T-cell (primary cell): ENCODE data around the gene SUPT20HL1. TPM values are rescaled to one million over a fixed set of nuclear protein-coding genes. Genes with fewer than 3 reads are reported as not detected.
"Not testable (repeated sequence)": the region's sequence is repeated elsewhere in the genome, so short reads cannot be mapped to it uniquely, and the experiment has no call there.

Experiments
- ATAC-seq, 4 experiments: fragments of 200-7000 bp in 3 of 4; fragments of 150-1000 bp in 1 of 4; cut with Tn5 transposase; replicated peaks in 1 of 4; 1 replicate in 3 of 4; 2 replicates in 1 of 4; pipeline ENCODE4 v1.10.0; 2021; ENCODE audit warnings: moderate library complexity in 3 of 4, mild to moderate bottlenecking in 2 of 4, moderate number of reproducible peaks in 1 of 4
- CTCF ChIA-PET, 2 donors: fragments of 300-600 bp; sonication (Branson Sonifier 250); formaldehyde crosslinking; loops; one replicate each; lab custom pipeline; 2022; ENCODE audit warnings: antibody characterized with exemption in 2 of 2; lab: Charles Lee
- POLR2A ChIA-PET, 2 donors: fragments of 300-600 bp; sonication (Branson Sonifier 250); formaldehyde crosslinking; loops; one replicate each; lab custom pipeline; 2022; ENCODE audit warnings: antibody characterized with exemption in 2 of 2; lab: Charles Lee
- DNase-seq, 35 experiments: peaks; one replicate each; pipeline versions ENCODE4 v3.0.0 to v3.0.0-alpha.2; 2013 to 2023
- H3K27ac ChIP-seq: one replicate; pipeline ENCODE4 v1.5.1; 2013; ENCODE audit warnings: low read length
- H3K27me3 ChIP-seq, 2 experiments: replicated peaks in 1 of 2; 1 replicate in 1 of 2; 2 replicates in 1 of 2; pipeline versions ENCODE4 v1.6.1 to v1.7.0; 2013; ENCODE audit warnings: low read length in 1 of 2, mixed read lengths in 1 of 2; ENCODE audit not compliant: control insufficient read depth in 2 of 2, insufficient read depth in 2 of 2; ENCODE audit errors: extremely low read depth in 1 of 2
- H3K36me3 ChIP-seq, 2 donors: 1 replicate in 1 of 2; 2 replicates in 1 of 2; pipeline versions ENCODE4 v1.6.1 to v1.7.0; 2013; ENCODE audit warnings: low read length in 1 of 2; ENCODE audit not compliant: control insufficient read depth in 2 of 2, insufficient read depth in 1 of 2; ENCODE audit errors: extremely low read depth in 1 of 2
- H3K4me1 ChIP-seq, 2 experiments: 1 replicate in 1 of 2; 2 replicates in 1 of 2; pipeline versions ENCODE4 v1.6.1 to v1.7.0; 2013; ENCODE audit warnings: low read length in 2 of 2, mixed read lengths in 1 of 2; ENCODE audit not compliant: insufficient read depth in 2 of 2, control insufficient read depth in 1 of 2; ENCODE audit errors: extremely low read depth in 1 of 2
- H3K4me3 ChIP-seq, 2 donors: 1 replicate in 1 of 2; 2 replicates in 1 of 2; pipeline versions ENCODE4 v1.5.1 to v1.7.0; 2013; ENCODE audit warnings: mild to moderate bottlenecking in 2 of 2, low read length in 1 of 2, moderate library complexity in 1 of 2; ENCODE audit not compliant: control insufficient read depth in 1 of 2; ENCODE audit errors: extremely low read depth in 1 of 2
- H3K9me3 ChIP-seq: 2 replicates; pipeline ENCODE4 v1.7.0; 2013
- H3K27ac Mint-ChIP-seq, 2 donors: one replicate each; pipeline ENCODE4 v1.8.0; 2020 to 2021; ENCODE audit warnings: mild to moderate bottlenecking in 2 of 2, mixed read lengths in 2 of 2
- H3K27me3 Mint-ChIP-seq, 2 donors: one replicate each; pipeline ENCODE4 v1.8.0; 2021 to 2022; ENCODE audit warnings: mixed read lengths in 2 of 2
- H3K36me3 Mint-ChIP-seq: one replicate; pipeline ENCODE4 v1.8.0; 2021; ENCODE audit warnings: mixed read lengths
- H3K4me1 Mint-ChIP-seq, 3 donors: one replicate each; pipeline ENCODE4 v1.8.0; 2020 to 2022; ENCODE audit warnings: mixed read lengths in 3 of 3, mild to moderate bottlenecking in 1 of 3
- H3K4me3 Mint-ChIP-seq, 3 donors: one replicate each; pipeline ENCODE4 v1.8.0; 2020 to 2022; ENCODE audit warnings: mild to moderate bottlenecking in 3 of 3, mixed read lengths in 3 of 3, moderate library complexity in 3 of 3
- H3K9me3 Mint-ChIP-seq, 3 donors: one replicate each; pipeline ENCODE4 v1.8.0; 2020 to 2022; ENCODE audit warnings: mixed read lengths in 3 of 3
- WGBS: methylation state at CpG from one replicate; pipeline ENCODE4 v1.1.5; 2013; ENCODE audit warnings: missing lambda C conversion rate; ENCODE audit not compliant: insufficient coverage; 5-methylcytosine and 5-hydroxymethylcytosine counted together
- total RNA-seq, 35 experiments: library from RNA in 6 of 35; stranded (reverse) in 6 of 35; fragments of 120-200 nt in 1 of 35; gene quantifications; one replicate each; pipeline versions ENCODE4 v1.2.1 to v1.2.4 and lab custom pipeline; 2013 to 2026

The SUPT20HL1 gene
- total RNA-seq, 5 donors from 2014 or later (not counting 1 experiment from before 2014, with no cell fraction given) = not detected

DNA sequence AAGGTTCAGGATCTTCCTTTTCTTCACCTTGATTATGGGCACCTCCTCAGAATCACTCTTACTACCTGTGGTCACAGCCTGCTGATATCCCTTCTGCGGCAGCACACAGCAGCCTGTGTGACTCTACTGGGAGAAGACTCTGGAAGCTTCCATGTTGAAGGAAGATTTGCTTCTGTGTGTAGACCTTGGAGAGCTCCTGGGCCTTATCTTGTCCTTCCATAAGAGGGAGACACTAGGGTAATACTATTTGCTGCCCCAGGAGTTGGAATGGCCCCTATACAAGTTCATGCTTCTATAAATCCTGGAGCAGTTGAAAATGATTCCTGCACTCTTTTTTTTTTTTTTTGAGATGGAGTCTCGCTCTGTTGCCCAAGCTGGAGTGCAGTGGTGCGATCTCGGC is 10.2 kb upstream of the SUPT20HL1 start:
- CTCF ChIA-PET = interaction anchor here in 1 of 2 donors (1.0 kb wide), 1 partner anchor 21 kb away, joined by 3 read pairs; no protein-coding TSS in a partner anchor
- Mint-ChIP-seq H3K4me1 (no peaks in the 10 kb centered on the region), H3K36me3 (no peaks in the 10 kb centered on the region), H3K9me3 (no peaks in the 10 kb centered on the region), H3K4me3 (no peak overlapping the region), H3K27me3 (no peaks in the 10 kb centered on the region), H3K27ac (no peak overlapping the region)
- POLR2A ChIA-PET = no interaction called here
- no peaks in the 10 kb centered on the region for H3K4me1 ChIP-seq
- no peak overlapping the region for H3K27ac ChIP-seq
- ATAC-seq (no peak), DNase-seq (no peak)
- no peaks in the 10 kb centered on the region for H3K36me3 ChIP-seq
- H3K4me3 ChIP-seq = no peak overlapping the region
- no peaks in the 10 kb centered on the region for H3K9me3 ChIP-seq
- no CpG with 5 or more reads among the region's 4 CpGs for WGBS
- no peaks in the 10 kb centered on the region for H3K27me3 ChIP-seq

DNA sequence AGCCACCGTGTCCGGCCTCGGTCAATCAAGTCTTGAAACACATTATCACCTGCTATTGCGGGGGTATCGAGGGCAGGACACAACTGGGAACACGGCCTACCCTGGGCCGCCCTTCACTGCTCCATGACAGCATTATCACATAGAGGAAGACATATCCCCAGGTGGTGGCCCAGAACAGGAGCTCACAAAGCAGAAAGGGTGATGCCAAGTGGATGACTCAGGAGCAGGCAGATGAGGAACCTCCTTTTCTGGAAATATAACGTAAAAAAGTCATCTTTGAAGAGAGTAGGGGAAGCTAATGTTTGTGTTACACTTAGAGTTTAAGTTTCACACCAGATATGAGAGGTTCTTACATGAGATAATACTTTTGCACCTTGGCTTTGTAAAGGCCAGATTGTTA is 5.3 kb upstream of the SUPT20HL1 start:
- POLR2A ChIA-PET = interaction anchor here in 1 of 2 donors (0.6 kb wide), 2 partner anchors 15 to 266 kb away, joined by 5 to 6 read pairs; no protein-coding TSS in a partner anchor
- DNase-seq (no peak), ATAC-seq (no peak)
- CTCF ChIA-PET = interaction anchor here in 1 of 2 donors (0.5 to 0.7 kb wide), 2 partner anchors 18 to 301 kb away, joined by 3 to 5 read pairs; no protein-coding TSS in a partner anchor
- no peaks in the 10 kb centered on the region for H3K27me3 Mint-ChIP-seq
- Histone ChIP-seq H3K4me3 (no peak overlapping the region), H3K27ac (no peak overlapping the region), H3K27me3 (no peaks in the 10 kb centered on the region), H3K4me1 (no peaks in the 10 kb centered on the region), H3K9me3 (no peaks in the 10 kb centered on the region), H3K36me3 (no peaks in the 10 kb centered on the region)
- no peaks in the 10 kb centered on the region for H3K36me3 Mint-ChIP-seq
- H3K4me1 Mint-ChIP-seq = no peaks in the 10 kb centered on the region
- H3K27ac Mint-ChIP-seq = no peak overlapping the region
- H3K4me3 Mint-ChIP-seq = no peak overlapping the region
- no peaks in the 10 kb centered on the region for H3K9me3 Mint-ChIP-seq
- no CpG with 5 or more reads among the region's 8 CpGs for WGBS

DNA sequence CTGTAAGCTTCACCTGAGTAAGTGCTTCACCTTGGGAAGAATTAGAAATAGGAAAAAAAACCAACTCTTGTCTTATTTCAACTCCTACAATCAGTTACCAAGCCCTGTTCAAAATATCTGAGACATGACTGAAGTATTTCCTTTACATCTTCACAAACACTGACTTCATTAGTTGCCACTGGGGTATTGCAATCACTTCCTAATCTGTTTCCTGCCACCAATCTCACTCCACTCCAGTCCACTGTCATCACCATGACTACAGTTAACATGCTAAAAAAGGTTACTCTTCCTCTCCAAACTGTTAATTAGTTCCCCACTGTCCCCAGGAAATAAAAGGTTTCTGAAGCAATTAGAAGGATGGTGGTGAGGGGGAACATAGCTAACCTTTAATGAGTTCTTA is 3.3 kb upstream of the SUPT20HL1 start:
- Mint-ChIP-seq H3K27me3 (no peaks in the 10 kb centered on the region), H3K4me1 (no peaks in the 10 kb centered on the region), H3K36me3 (no peaks in the 10 kb centered on the region), H3K9me3 (no peaks in the 10 kb centered on the region), H3K4me3 (no peak overlapping the region), H3K27ac (no peak overlapping the region)
- Histone ChIP-seq H3K9me3 (no peaks in the 10 kb centered on the region), H3K27ac (no peak overlapping the region), H3K36me3 (no peaks in the 10 kb centered on the region), H3K4me1 (no peaks in the 10 kb centered on the region), H3K4me3 (no peak overlapping the region), H3K27me3 (no peaks in the 10 kb centered on the region)
- ATAC-seq (no peak), DNase-seq (no peak)
- ChIA-PET POLR2A (no interaction called here), CTCF (no interaction called here)

DNA sequence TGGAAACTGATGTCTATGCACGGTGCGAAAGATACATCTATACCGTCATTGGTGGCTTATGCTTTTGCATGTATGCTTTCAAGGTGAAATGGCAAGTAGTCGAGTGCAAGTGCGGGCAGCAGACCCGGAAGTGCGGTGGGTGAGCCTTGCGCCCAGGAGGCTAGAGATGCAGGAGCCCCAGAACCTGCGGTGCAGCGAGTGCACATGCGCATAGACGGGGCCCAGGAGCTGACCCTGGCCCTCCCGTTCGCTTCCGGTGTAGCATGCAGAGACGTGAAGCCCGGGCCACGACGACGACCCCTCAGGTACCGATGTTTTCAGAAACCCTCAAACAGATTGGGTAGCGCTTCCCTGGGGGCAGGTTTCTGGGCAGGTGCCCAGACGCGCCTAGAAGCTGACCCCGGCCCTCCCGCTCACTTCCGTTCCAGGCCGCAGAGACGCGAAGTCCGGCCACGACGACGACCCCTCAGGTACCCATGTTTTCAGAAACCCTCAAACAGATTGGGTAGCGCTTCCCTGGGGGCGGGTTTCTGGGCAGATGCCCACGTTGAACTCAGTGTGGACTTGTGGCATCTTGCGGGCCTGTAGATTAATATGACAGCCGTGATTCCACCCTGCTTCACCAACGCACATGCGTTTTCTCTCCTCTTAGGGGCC is 1.8 kb downstream of the SUPT20HL1 start:
- POLR2A ChIA-PET, DNase-seq, H3K4me1 Mint-ChIP-seq, H3K36me3 ChIP-seq, H3K27ac ChIP-seq, ATAC-seq, H3K9me3 ChIP-seq, H3K36me3 Mint-ChIP-seq, H3K27me3 Mint-ChIP-seq, H3K27ac Mint-ChIP-seq, CTCF ChIA-PET, H3K4me3 ChIP-seq, H3K4me1 ChIP-seq, H3K9me3 Mint-ChIP-seq, H3K4me3 Mint-ChIP-seq, H3K27me3 ChIP-seq: not testable (repeated sequence)
- WGBS = 96% methylated on average over 9 of the region's 41 CpGs

DNA sequence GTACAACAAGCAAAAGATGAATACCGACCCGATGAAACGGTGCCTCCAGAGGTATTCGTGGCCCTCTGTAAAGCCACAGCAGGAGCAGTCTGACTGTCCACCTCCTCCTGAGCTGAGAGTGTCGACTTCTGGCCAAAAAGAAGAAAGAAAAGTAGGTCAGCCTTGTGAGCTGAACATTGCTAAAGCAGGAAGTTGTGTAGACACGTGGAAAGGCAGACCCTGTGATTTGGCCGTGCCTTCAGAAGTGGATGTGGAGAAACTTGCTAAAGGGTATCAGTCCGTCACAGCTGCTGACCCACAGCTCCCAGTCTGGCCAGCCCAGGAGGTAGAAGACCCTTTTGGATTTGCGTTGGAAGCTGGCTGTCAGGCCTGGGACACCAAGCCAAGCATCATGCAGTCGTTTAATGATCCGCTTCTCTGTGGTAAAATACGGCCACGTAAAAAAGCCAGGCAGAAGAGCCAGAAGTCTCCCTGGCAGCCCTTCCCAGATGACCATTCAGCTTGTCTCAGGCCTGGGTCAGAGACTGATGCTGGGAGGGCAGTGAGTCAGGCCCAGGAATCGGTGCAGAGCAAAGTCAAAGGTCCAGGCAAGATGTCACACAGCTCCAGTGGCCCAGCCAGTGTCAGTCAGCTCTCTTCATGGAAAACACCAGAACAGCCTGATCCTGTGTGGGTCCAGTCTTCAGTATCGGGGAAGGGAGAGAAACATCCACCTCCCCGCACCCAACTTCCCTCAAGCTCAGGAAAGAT is 3.2 kb downstream of the SUPT20HL1 start:
- H3K36me3 ChIP-seq, CTCF ChIA-PET, H3K9me3 ChIP-seq, H3K4me1 ChIP-seq, H3K27me3 ChIP-seq, DNase-seq, ATAC-seq, H3K27ac Mint-ChIP-seq, H3K4me3 Mint-ChIP-seq, H3K36me3 Mint-ChIP-seq, H3K4me1 Mint-ChIP-seq, H3K4me3 ChIP-seq, H3K27me3 Mint-ChIP-seq, POLR2A ChIA-PET, H3K27ac ChIP-seq, H3K9me3 Mint-ChIP-seq: not testable (repeated sequence)
- WGBS = 24% methylated on average over 2 of the region's 16 CpGs

DNA sequence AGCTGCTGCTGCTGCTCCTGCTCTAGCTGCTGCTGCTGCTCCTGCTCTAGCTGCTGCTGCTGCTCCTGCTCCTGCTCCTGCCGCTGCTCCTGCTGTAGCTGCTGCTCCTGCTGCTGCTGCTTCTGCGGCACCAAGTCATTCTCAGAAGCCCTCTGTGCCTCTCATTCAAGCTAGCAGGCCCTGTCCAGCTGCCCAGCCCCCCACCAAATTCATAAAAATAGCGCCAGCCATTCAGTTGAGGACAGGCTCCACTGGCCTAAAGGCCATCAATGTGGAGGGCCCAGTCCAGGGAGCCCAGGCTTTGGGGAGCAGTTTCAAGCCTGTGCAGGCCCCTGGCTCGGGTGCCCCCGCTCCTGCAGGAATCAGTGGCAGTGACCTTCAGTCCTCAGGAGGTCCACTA is 3.9 kb downstream of the SUPT20HL1 start:
- peaks cover 0 to 7% of the 10 kb centered on the region in 2 donors for H3K27me3 Mint-ChIP-seq
- Histone ChIP-seq H3K27ac (no peak overlapping the region), H3K4me1 (no peaks in the 10 kb centered on the region), H3K4me3 (no peak overlapping the region), H3K9me3 (no peaks in the 10 kb centered on the region), H3K27me3 (no peaks in the 10 kb centered on the region), H3K36me3 (no peaks in the 10 kb centered on the region)
- WGBS = no CpG with 5 or more reads among the region's 5 CpGs
- H3K36me3 Mint-ChIP-seq = no peaks in the 10 kb centered on the region
- CTCF ChIA-PET = no interaction called here
- H3K4me3 Mint-ChIP-seq = no peak overlapping the region
- POLR2A ChIA-PET = no interaction called here
- no peaks in the 10 kb centered on the region for H3K9me3 Mint-ChIP-seq
- DNase-seq (no peak), ATAC-seq (no peak)
- peaks cover 0 to 4% (median 2%) of the 10 kb centered on the region in 3 donors for H3K4me1 Mint-ChIP-seq
- H3K27ac Mint-ChIP-seq = no peak overlapping the region
